ENCODE data around the gene B9D1.
"Not testable (repeated sequence)": the region's sequence is repeated elsewhere in the genome, so short reads cannot be mapped to it uniquely, and the experiment has no call there.

Gene B9D1

DNA sequence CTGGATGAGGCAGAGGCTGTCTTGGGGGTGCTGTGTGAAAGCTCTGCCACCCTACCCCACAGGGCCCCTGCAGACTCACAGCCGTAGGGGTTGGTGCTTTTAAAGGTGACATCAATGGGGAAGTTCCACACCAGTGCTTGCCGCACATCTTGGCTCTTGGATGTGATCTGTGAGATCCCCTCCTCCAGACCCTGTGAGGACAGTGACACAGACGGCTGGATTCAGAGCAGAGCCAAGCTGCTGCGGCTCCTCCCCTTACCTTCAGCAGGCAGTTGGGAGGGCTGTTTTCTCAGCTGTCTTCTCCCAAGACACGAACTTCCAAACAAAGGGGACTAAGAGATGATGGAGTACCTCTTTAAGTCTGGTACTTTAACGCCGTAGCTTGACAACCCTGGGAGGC, 4.8 kb downstream of the B9D1 start:
- no peak for DNase-seq

- no peak for DNase-seq
These were observed 5.2 kb downstream of the B9D1 start for GRCh38 chr17:19357351-19357750.

GRCh38 chr17:19354748-19355147, 7.8 kb downstream of the B9D1 start:
- no peak for DNase-seq

DNA sequence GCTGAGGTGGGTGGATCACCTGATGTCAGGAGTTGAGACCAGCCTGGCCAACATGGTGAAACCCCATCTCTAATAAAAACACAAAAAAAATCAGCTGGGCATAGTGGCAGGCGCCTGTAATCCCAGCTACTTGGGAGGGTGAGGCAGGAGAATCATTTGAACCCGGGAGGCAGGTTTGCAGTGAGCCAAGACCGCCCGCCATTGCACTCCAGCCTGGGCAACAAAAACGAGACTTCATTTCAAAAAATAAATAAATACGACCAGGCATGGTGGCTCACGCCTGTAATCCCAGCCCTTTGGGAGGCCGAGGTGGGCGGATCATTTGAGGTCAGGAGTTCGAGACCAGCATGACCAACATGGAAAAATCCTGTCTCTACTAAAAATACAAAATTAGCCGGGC, 9.1 kb downstream of the B9D1 start:
- not testable (repeated sequence) for DNase-seq

DNA sequence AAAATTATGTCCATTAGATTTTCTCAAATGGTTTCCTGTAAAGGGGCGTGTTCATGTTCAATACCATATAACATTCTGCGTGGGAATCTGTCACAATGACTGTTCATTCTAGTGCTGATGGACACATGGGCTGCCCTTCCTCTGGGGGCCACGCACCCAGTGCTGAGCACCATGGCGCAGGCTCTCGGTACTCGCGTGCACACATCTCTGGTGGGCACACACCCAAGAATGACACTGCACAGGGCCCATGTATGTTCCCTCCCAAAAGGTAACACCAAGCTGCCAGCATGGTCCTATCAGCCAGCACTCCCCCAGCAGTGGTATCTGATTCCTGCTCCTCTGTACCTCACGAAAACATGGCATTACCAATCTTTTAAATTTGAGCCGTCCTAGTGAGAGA, 13.7 kb downstream of the B9D1 start:
- no peak for DNase-seq

DNA sequence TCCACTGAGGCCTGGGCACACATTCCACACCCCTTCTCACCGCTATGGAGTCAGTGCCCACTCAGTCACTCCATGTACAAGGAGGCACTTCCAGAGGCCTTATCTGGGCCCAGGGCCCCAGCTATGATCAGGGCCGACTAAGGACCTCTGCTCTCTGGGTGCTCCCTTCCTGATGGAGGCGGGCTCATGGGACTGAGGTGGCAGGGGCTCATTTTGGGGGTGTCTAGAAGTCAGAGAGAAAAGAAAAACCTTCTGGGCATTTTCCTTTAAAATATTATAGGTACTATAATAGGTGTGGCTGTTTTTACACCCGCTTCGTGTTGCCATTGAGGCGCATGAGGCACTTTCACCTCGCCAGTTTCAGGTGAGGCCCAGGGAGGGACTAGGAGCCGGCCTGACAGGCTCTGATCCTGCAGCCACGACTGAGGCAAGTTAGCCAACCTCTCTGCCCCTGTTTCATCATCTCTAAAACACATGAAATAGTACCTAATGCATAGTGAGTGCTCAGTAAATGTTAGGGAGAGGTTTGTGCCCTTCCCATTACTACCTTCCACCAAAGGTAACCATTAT, 14.4 kb downstream of the B9D1 start:
- DNase-seq, result no peak

GRCh38 chr17:19347323-19348080, 15.0 kb downstream of the B9D1 start:
- DNase-seq, result no peak

DNA sequence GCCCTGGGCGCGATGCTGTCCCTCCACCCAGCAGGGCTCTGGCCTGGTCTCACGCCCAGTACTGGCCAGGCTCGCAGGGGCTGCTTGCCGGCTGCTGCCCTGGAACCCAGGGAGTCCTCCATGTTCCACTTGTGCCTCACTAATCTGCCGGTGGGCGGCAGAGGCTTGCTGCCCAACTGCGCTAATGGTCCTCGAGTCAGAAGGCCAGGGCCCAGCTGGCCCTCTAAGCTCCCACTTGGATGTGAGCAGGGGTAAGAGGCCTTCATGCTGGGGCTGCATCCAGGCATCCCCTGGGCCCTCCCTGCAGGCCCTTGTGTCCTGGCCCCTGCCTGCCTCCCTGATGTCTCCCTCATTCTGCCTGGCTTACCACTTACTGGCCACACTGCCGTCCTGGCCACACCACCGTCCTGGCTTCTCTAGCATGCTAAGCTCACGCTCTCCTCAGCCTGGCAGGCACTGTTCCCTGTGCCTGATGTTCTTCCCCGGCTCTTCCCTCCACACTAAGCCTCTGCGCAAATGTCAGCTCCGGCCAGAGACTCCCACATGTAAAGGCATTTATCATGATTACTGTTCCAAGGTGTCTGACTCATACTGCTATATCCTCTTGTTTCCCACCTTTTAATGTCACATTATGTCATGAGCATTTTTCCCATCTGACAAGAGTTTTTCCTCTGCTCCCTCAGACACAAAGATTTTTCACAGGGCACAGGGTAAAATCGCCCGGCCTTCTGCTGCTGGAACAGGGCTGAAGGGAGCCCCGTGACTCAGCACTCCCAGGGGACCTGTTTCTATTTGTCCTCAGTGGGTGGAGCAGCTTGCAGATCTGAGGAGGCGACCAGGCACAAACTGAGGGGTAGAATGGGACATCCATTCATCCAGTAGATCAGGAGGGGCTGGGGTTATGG, 15.9 kb downstream of the B9D1 start:
- peak; percentile 91 for DNase-seq

- DNase-seq, result no peak
These were observed 16.8 kb downstream of the B9D1 start for GRCh38 chr17:19345486-19346350.

- DNase-seq, result no peak
These were observed 17.5 kb downstream of the B9D1 start for GRCh38 chr17:19345067-19345460.

DNA sequence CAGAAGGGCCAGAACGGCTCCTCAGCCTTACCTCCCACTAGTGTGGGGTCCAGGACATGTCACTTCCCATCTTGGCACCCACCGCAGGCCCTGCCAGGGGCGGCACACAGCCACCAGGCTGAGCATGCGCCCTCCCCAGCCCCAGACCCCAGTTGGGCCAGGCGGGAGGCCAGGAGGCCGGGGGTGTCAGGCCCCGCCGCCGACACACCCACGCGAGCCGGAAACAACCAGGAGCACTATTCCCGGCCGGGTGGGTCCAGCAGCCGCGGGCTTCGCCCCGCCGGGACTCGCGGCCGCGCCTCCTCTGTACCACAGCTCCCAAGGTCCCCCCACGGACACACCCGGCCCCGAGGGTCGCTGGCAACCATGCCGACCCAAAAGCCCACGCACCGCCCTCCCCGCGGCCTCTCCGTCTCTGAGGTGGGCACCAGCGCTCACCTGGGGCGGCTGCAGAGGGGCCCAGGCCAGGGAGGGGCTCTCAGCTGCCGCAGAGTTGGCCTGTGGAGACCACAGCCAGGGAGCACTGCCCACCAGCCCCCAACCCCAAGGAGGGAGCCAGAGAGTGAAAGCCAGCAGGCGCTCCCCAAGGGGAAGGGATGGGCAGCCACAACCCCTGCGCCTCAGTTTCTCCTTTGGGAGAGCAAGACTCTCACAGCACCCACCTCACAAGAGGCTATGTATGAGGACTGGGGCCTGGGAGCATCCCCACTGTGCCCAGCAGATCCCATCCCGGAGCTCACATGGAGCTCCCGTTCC, 18.0 kb downstream of the B9D1 start:
- DNase-seq, result no peak

GRCh38 chr17:19343671-19344151, 18.8 kb downstream of the B9D1 start:
- no peak for DNase-seq

DNA sequence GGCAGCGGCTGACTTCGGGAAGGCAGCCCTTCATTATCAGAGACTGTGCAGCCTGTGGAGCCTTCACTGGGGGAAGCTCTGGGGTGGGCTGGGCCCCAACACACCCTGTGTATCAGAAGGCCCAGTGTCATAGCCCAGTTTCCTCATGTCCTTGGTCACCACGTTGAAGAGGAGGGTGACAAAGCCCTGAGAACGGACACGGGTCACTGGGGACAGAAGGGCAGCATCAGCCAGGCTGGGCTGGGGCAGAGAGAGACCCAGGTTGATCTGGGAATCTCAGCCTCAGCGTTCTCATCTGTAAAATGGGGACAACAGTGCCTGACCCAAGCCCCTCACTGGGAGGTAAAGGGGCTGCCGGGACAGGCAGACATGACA, 19.3 kb downstream of the B9D1 start:
- DNase-seq, result no peak

- DNase-seq, result no peak
These were observed 19.8 kb downstream of the B9D1 start for GRCh38 chr17:19342611-19343255.

DNA sequence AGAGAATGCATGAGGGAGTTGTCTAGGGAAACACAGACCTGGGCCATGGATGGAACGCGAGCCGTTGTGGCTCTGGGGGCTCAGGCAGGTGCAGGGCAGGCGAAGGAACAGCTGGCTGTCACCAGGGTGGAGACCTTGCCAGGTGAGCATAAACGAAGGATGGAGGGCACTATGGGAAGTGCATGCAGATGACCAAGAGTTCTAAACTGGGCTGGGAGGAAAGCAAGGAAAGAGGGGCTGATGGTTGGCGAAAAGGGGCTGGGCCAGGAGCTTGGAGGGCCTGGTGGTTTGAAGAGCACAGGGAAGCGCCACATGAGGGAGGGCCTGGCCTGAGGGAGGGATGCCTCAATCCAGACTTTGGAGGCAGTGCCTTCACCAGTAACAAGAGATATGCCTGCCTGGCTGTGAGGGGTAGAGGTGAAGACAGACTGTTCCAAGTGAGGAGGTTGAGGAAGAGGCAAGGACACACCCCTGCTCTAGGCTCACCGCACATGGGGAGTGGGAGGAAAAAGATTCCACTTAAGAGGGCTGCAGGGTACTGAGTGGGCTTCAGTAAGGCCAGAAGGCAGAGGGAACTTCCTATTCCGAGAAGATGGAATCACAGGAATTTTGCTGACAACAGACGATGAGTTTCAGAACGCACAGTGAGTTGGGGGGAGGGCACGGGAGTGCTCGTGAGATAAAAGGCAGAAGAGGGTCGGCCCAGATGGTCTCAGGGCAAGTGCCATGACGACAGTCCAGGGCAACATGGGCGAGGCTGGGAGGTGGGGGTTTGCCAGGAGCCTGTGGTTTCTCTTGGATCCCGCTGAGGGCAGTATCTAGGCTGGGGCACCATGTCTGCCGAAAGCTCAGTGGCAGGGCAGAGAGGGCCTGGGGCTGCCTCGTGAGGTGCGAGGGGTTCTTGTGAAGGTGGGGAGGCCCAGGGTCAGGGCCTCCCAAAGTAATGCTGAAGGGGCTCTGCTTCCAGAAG, 20.6 kb downstream of the B9D1 start:
- peak; percentile 51 for DNase-seq

GRCh38 chr17:19341211-19341631, 21.3 kb downstream of the B9D1 start:
- no peak for DNase-seq

- DNase-seq, result no peak
These were observed 23.1 kb downstream of the B9D1 start for GRCh38 chr17:19339341-19339815.

DNA sequence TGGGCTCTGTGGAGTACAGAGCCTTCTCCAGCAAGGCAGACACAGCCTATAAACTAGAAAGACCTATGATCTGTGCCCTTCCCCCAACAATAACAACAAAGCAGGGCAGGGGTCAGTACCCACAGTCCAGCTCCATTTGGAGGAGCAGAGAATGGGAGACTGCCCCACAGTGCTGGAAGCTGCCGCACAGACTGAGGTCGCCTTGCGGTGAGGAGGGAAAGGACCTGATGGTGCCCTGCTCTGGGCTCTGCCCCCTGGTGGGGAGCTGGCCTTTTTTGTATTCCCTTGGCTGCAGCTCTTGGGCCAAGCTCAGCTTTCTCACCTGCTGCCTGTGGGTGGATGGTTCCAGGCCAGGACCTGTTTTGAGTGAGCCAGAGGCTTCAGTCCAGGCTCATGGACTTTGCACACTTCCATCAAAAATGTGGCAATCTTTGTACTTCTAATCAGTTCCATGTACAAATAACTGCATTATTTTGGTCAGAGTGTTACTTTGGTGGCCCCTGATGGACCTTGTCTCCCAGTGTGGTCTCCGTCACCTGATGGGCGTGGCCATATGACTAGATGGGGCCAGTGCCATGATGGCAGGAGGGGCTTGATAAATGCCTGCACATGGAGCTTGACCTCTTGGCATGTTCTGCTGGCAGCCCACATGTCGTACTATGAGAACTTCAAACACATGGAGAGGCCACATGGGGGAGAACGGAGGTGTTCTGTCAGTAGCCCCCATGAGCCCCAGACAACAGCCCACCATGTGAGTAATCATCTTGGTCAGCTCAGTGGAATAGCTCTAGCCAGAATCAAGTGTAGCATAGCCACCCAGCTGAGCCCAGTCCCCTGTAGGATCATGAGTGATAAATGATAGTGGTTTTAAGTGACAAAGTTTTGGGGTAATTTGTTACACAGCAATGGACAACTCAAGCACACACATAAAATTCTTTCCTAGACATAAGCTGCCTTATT, 24.2 kb downstream of the B9D1 start:
- DNase-seq, result peak; percentile 35

DNA sequence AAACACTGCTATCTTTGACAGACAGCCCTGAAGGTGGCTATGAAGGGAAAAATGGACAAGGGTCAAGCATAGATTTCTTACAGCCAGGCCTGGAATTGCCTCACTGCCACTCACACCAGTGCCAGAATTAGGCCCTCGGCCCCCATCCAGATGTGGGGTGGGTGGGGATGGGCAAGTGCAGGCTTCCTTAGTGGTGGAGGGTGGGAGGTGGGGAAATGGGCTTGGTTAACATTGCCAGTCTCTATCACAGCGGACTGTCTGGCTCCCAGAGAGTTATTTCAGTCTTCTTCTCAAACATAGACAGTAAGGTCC, 24.9 kb downstream of the B9D1 start:
- DNase-seq, result no peak
